Activated T-helper 17 cell treated with anti-CD3 and anti-CD28 coated beads, Interleukin-2, amount 50 U/mL, for 72 hours (primary cell): Measurements from ENCODE around the gene DTNA. TPM values are rescaled to one million over a fixed set of nuclear protein-coding genes. Genes with fewer than 3 reads are reported as not detected.

Source experiments
- ATAC-seq: fragments of 150-1000 bp; cut with Tn5 transposase; replicated peaks from 2 replicates; pipeline ENCODE4 v1.10.0; 2021; ENCODE audit warnings: mild to moderate bottlenecking, moderate library complexity
- H3K27ac Mint-ChIP-seq: one replicate; pipeline ENCODE4 v1.8.0; 2022; ENCODE audit warnings: mixed read lengths
- H3K27me3 Mint-ChIP-seq: one replicate; pipeline ENCODE4 v1.8.0; 2022; ENCODE audit warnings: mixed read lengths
- H3K36me3 Mint-ChIP-seq: one replicate; pipeline ENCODE4 v1.8.0; 2022; ENCODE audit warnings: low read depth, mild to moderate bottlenecking, mixed read lengths
- H3K4me1 Mint-ChIP-seq: one replicate; pipeline ENCODE4 v1.8.0; 2022; ENCODE audit warnings: mixed read lengths
- H3K4me3 Mint-ChIP-seq: one replicate; pipeline ENCODE4 v1.8.0; 2022; ENCODE audit warnings: mild to moderate bottlenecking, mixed read lengths
- H3K9me3 Mint-ChIP-seq: one replicate; pipeline ENCODE4 v1.8.0; 2022; ENCODE audit warnings: mixed read lengths
- total RNA-seq, 2 donors: library from RNA; stranded (reverse); gene quantifications; one replicate each; pipeline ENCODE4 v1.2.3, GENCODE V29; 2022

The DTNA gene
- total RNA-seq, 2 donors from 2014 or later: 0.11 to 0.15 TPM

- Mint-ChIP-seq H3K27ac (no peak overlapping the region), H3K27me3 (peaks cover 27% of the 10 kb centered on the region), H3K4me1 (no peaks in the 10 kb centered on the region), H3K9me3 (no peaks in the 10 kb centered on the region), H3K36me3 (no peaks in the 10 kb centered on the region), H3K4me3 (no peak overlapping the region)
- ATAC-seq: no peak
These were observed 110.4 kb downstream of the DTNA start for GRCh38 chr18:34820360-34821065.

- ATAC-seq: no peak
- Mint-ChIP-seq H3K36me3 (no peaks in the 10 kb centered on the region), H3K4me1 (no peaks in the 10 kb centered on the region), H3K4me3 (no peak overlapping the region), H3K27me3 (peaks cover 27% of the 10 kb centered on the region), H3K9me3 (no peaks in the 10 kb centered on the region), H3K27ac (no peak overlapping the region)
These were observed 111.6 kb downstream of the DTNA start for GRCh38 chr18:34821669-34822210.

GRCh38 chr18:34828093-34828492, 118.0 kb downstream of the DTNA start:
- Mint-ChIP-seq H3K9me3 (no peaks in the 10 kb centered on the region), H3K4me1 (no peaks in the 10 kb centered on the region), H3K27me3 (no peaks in the 10 kb centered on the region), H3K4me3 (no peak overlapping the region), H3K36me3 (no peaks in the 10 kb centered on the region), H3K27ac (no peak overlapping the region)
- no peak for ATAC-seq

GRCh38 chr18:34834897-34835296, 124.8 kb downstream of the DTNA start:
- Mint-ChIP-seq H3K36me3 (no peaks in the 10 kb centered on the region), H3K27me3 (peaks cover 4% of the 10 kb centered on the region), H3K4me1 (no peaks in the 10 kb centered on the region), H3K9me3 (no peaks in the 10 kb centered on the region), H3K4me3 (no peak overlapping the region), H3K27ac (no peak overlapping the region)
- peak; percentile 54 for ATAC-seq

GRCh38 chr18:34835466-34835865, 125.4 kb downstream of the DTNA start:
- no peak overlapping the region for H3K27ac Mint-ChIP-seq
- no peak for ATAC-seq
- no peaks in the 10 kb centered on the region for H3K9me3 Mint-ChIP-seq
- H3K36me3 Mint-ChIP-seq: no peaks in the 10 kb centered on the region
- H3K4me1 Mint-ChIP-seq: no peaks in the 10 kb centered on the region
- no peak overlapping the region for H3K4me3 Mint-ChIP-seq
- H3K27me3 Mint-ChIP-seq: peaks cover 7% of the 10 kb centered on the region

- no peaks in the 10 kb centered on the region for H3K4me1 Mint-ChIP-seq
These were observed 127.7 kb downstream of the DTNA start for GRCh38 chr18:34837769-34838272.

GRCh38 chr18:34838669-34839068, 128.6 kb downstream of the DTNA start:
- no peaks in the 10 kb centered on the region for H3K4me1 Mint-ChIP-seq
- peaks cover 19% of the 10 kb centered on the region for H3K27me3 Mint-ChIP-seq
- no peak overlapping the region for H3K4me3 Mint-ChIP-seq
- no peaks in the 10 kb centered on the region for H3K36me3 Mint-ChIP-seq
- ATAC-seq: no peak
- H3K27ac Mint-ChIP-seq: no peak overlapping the region
- H3K9me3 Mint-ChIP-seq: no peaks in the 10 kb centered on the region

More at GRCh38 chr18:34837769-34838272, 127.7 kb downstream of the DTNA start:
- Mint-ChIP-seq H3K27me3 (peaks cover 19% of the 10 kb centered on the region), H3K36me3 (no peaks in the 10 kb centered on the region), H3K27ac (no peak overlapping the region), H3K9me3 (no peaks in the 10 kb centered on the region), H3K4me3 (no peak overlapping the region)
- no peak for ATAC-seq

- no peaks in the 10 kb centered on the region for H3K9me3 Mint-ChIP-seq
These were observed 130.2 kb downstream of the DTNA start for GRCh38 chr18:34840256-34840826.

GRCh38 chr18:34841891-34842290, 131.8 kb downstream of the DTNA start:
- Mint-ChIP-seq H3K27ac (no peak overlapping the region), H3K27me3 (peaks cover 22% of the 10 kb centered on the region), H3K36me3 (no peaks in the 10 kb centered on the region), H3K4me3 (no peak overlapping the region), H3K4me1 (no peaks in the 10 kb centered on the region), H3K9me3 (no peaks in the 10 kb centered on the region)
- ATAC-seq: no peak

More at GRCh38 chr18:34840256-34840826, 130.2 kb downstream of the DTNA start:
- Mint-ChIP-seq H3K27me3 (peaks cover 22% of the 10 kb centered on the region), H3K27ac (no peak overlapping the region), H3K4me3 (no peak overlapping the region), H3K36me3 (no peaks in the 10 kb centered on the region), H3K4me1 (no peaks in the 10 kb centered on the region)
- ATAC-seq: no peak

GRCh38 chr18:34844072-34844471, 134.0 kb downstream of the DTNA start:
- H3K27ac Mint-ChIP-seq: no peak overlapping the region
- H3K9me3 Mint-ChIP-seq: no peaks in the 10 kb centered on the region
- H3K4me3 Mint-ChIP-seq: no peak overlapping the region
- H3K36me3 Mint-ChIP-seq: no peaks in the 10 kb centered on the region
- no peaks in the 10 kb centered on the region for H3K4me1 Mint-ChIP-seq
- peaks cover 25% of the 10 kb centered on the region for H3K27me3 Mint-ChIP-seq
- ATAC-seq: no peak

- peaks cover 32% of the 10 kb centered on the region for H3K27me3 Mint-ChIP-seq
- H3K36me3 Mint-ChIP-seq: no peaks in the 10 kb centered on the region
- no peak overlapping the region for H3K4me3 Mint-ChIP-seq
- H3K4me1 Mint-ChIP-seq: no peaks in the 10 kb centered on the region
- no peak overlapping the region for H3K27ac Mint-ChIP-seq
- H3K9me3 Mint-ChIP-seq: no peaks in the 10 kb centered on the region
- ATAC-seq: no peak
These were observed 134.8 kb downstream of the DTNA start for GRCh38 chr18:34844732-34845459.

GRCh38 chr18:34847408-34847807, 137.3 kb downstream of the DTNA start:
- peaks cover 2% of the 10 kb centered on the region for H3K4me1 Mint-ChIP-seq
- H3K4me3 Mint-ChIP-seq: no peak overlapping the region
- ATAC-seq: no peak
- H3K9me3 Mint-ChIP-seq: no peaks in the 10 kb centered on the region
- no peaks in the 10 kb centered on the region for H3K36me3 Mint-ChIP-seq
- H3K27ac Mint-ChIP-seq: no peak overlapping the region
- peaks cover 30% of the 10 kb centered on the region for H3K27me3 Mint-ChIP-seq

- H3K36me3 Mint-ChIP-seq: no peaks in the 10 kb centered on the region
- peaks cover 5% of the 10 kb centered on the region for H3K4me1 Mint-ChIP-seq
- peaks cover 33% of the 10 kb centered on the region for H3K27me3 Mint-ChIP-seq
- no peak for ATAC-seq
- no peak overlapping the region for H3K4me3 Mint-ChIP-seq
- no peak overlapping the region for H3K27ac Mint-ChIP-seq
- H3K9me3 Mint-ChIP-seq: no peaks in the 10 kb centered on the region
These were observed 138.1 kb downstream of the DTNA start for GRCh38 chr18:34848156-34848555.

- Mint-ChIP-seq H3K27ac (no peak overlapping the region), H3K36me3 (no peaks in the 10 kb centered on the region), H3K4me3 (no peak overlapping the region), H3K9me3 (no peaks in the 10 kb centered on the region), H3K4me1 (peaks cover 5% of the 10 kb centered on the region), H3K27me3 (peaks cover 33% of the 10 kb centered on the region)
- no peak for ATAC-seq
These were observed 138.6 kb downstream of the DTNA start for GRCh38 chr18:34848695-34849094.
